HG02610 (cell line): ENCODE data around the gene PELI1.

Experiments used
- ATAC-seq: cut with Tn5 transposase; IDR thresholded peaks from one replicate; pipeline ENCODE4 v1.9.1; 2021; ENCODE audit warnings: mild to moderate bottlenecking, moderate library complexity; ENCODE audit not compliant: unreplicated experiment

The PELI1 gene

GRCh38 chr2:64162516-64162915 is 18.3 kb upstream of the PELI1 start:
- ATAC-seq, result no peak

GRCh38 chr2:64157792-64158191 is 13.6 kb upstream of the PELI1 start:
- no peak for ATAC-seq

DNA sequence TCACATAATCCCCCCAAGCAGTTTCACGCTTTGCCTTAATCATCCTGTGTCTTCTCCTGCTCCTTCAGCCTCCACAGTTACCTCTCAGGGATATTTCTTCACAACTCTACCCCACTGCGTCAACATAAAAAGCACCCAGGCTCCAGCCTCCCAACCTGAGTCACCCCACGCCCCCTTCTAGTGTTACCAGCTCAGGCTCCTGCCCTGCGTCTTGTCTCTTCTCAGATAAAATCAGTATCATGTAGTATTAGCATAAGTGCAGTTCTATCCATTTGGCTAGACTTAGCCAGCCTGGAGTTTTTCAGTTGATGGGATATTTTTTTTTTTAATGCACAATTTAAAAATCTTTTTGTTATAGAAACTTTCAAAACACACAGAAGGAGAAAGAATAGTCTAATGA is 9.6 kb upstream of the PELI1 start:
- no peak for ATAC-seq

DNA sequence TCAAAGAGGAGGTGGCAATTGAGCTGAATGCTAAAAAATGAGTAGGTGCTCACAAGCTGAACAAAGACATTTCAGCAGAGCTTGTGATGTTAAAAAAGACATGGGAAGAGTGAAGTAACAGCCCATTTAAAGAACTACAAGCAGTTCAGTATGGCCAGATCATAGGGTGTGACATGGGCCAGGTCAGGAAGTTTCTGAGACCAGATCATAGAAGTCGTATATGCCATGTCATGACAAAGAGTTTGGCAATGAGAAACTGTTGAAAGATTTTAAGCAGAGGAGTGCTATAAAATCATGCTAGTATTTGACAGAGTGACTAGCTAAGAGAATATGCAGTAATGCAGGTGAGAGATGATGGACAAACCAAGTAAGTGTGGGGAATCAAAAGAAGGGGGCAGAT is 7.3 kb upstream of the PELI1 start:
- no peak for ATAC-seq

GRCh38 chr2:64145714-64146113 is 1.5 kb upstream of the PELI1 start:
- no peak for ATAC-seq

DNA sequence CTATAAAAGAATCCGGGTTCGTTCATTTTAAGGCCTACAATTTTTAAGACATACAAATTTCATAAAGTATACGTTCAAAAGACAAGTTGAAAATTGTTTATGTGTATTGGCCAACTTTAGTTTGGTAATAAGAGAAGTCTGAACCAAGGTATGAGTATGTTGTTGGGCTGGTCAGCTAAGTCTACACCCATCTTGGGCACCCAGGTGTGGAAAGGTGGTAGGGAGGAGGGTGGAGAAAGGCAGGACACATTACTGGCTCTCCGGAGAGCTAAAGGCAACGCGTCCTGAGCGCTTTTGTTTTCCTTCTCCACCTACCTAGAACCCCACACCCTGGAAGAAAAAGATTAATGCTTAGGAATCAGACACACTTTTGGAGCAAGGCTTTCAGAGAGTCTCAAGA is 899 bp upstream of the PELI1 start:
- ATAC-seq, result no peak

- ATAC-seq, result peak; percentile 12
These were observed 807 bp downstream of the PELI1 start for GRCh38 chr2:64143169-64144056.

- no peak for ATAC-seq
These were observed 1.5 kb downstream of the PELI1 start for GRCh38 chr2:64142741-64143168.

- no peak for ATAC-seq
These were observed 2.4 kb downstream of the PELI1 start for GRCh38 chr2:64141674-64142405.

GRCh38 chr2:64140665-64141200 is 3.5 kb downstream of the PELI1 start:
- ATAC-seq, result no peak

- no peak for ATAC-seq
These were observed 4.3 kb downstream of the PELI1 start for GRCh38 chr2:64139956-64140355.

DNA sequence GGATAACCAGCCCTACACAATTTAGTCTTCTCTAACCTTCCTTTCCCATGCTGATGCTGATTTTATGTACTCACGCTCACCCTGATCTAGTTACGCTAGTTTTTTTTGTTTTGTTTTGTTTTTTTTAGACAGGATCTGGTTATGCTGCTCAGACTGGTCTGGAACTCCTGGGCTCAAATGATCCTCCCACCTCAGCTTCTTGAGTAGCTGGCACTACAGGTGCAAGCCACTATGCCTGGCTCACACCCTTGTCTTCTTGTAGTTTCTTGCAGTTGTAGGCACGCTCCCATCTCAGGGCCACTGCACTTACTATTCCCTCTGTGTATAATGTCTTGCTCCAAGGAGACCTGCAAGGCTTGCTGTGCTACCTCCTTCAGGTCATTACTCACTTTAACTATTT is 6.2 kb downstream of the PELI1 start:
- ATAC-seq, result no peak

DNA sequence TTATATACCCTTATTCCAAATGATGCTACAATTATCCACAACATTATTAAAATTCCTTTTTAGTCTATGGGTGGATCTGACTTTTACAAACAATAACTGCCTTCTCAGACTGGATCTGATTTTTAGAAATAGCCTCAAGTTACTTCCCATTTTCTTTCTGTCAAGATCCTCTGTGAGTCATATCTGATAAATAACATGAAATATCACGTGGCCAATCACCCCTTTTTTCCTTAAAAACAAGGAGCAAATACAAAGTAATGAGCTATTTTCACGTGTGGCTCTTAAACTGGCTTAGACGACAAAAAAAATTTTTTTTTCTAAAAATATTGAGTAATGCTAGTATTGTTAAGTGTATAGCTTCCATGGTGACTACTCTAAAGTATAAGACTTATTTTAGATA is 6.7 kb downstream of the PELI1 start:
- ATAC-seq, result no peak

GRCh38 chr2:64135421-64135820 is 8.8 kb downstream of the PELI1 start:
- no peak for ATAC-seq

DNA sequence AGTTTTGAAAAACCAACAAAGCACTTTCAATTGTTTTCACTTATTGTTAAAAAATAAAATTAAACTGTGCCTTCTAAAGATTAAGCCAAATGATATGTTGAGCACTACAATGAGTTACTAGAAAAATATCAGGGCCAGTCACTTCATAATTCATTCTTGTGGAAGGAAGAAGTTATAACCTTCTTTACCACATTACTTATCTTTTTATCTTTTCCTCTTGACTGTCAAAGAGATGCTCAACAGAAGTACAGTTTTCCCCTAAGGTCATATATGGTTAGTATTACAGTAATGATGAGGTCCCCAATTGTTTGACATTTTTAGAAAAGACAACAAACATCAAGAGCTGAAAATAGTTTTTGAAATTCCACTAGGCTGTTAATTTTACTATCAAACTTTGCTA is 9.4 kb downstream of the PELI1 start:
- ATAC-seq, result no peak

GRCh38 chr2:64133828-64134227 is 10.4 kb downstream of the PELI1 start:
- ATAC-seq, result no peak

DNA sequence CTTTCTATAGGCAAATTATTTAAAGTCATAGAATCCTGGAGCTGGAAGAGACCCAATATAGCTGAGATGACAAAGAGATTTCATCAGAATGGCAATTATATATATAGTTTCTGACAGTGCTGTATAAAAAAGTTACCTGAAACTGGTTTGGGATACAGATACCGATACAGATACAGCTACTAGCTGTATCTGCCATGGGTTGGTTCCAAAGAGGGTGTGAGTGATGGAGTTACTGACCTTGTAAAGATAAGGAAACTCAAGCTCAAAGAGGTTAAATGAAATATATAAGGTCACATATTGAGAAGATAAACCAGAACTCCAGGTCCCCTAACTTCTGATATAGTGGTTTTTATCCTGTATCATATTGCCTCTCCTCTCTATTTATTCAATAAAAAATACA is 10.9 kb downstream of the PELI1 start:
- no peak for ATAC-seq

DNA sequence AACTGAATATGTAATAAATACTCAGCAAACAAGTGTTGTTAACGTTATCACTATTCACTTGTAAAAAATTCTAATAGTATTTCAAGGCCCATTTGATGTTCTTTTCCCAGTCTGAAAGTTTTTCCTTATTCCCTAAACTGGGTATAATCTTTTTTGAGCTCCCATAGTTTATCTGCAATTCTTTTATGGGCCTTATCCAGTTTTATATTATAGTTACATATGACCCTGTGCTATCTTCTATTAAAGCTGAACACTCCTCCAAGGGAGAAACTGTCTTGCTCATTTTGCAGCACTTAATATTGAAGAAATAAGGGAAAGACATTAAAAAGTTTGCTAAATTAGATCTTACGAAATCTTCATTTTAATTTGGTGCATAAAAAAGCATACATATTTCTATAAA is 13.9 kb downstream of the PELI1 start:
- ATAC-seq, result no peak

- ATAC-seq, result no peak
These were observed 15.3 kb downstream of the PELI1 start for GRCh38 chr2:64128943-64129391.

GRCh38 chr2:64128406-64128805 is 15.8 kb downstream of the PELI1 start:
- no peak for ATAC-seq

DNA sequence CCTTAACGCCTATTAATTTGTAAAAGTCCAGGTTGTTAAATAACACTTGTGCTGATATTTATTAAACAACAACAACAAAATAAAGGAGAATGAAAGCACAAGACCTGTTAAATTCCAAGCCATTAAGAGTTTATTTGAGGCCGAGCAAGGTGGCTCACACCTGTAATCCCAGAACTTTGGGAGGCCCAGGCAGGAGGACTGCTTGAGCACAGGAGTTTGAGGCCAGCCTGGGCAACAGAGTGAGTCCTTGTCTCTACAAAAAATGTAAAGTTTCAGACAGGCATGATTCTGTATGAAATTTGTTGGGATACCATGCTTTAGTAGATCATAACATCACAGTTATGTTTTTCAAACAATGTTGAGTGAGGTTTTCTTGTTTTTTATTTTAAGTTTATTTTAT is 17.1 kb downstream of the PELI1 start:
- no peak for ATAC-seq

GRCh38 chr2:64126601-64127000 is 17.6 kb downstream of the PELI1 start:
- no peak for ATAC-seq
